ENCODE data around the gene RNU6-8.

RNU6-8 gene

DNA sequence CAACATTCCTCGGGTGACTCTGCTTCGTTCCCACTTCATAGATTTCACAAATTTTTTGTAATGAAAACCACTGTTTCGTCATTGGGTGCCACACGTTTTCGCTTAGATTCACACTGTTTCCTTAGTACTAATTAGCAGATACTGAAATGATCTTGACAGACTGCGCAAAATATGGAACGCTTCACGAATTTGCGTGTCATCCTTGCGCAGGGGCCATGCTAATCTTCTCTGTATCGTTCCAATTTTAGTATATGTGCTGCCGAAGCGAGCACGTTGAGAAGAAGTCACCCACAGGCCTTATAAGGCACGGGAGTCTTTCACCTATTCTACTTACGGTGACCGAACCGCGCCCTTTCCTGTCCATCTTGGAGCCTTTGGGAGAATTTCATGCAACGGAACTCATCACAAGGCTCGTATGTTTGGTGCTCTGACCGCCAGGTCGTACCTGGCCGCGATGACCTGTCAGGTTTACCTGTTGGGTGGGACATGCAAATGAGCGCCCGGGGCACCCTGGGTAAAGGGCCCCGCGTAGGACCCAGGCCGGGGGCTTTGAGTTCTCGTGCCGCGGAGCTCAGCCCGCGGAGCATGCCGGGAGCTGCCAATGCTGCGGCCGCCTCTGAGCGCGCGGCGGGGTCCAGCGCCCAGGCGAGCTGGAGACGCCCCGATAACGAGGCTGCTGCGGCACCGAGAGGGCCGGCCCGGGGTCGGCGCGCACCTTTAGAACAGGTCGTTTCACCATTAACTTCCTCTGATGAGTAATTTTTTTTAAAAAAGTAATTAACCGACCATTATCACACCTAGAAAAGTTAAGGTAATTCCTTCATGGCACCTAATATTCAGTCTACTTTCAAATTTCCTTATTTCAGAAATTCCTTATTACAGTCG, at the start of gene RNU6-8:
Gene RNU6-8, minus strand, starts transcription at position 272 of the 885 bp plus-strand sequence.
- peak; percentile 41 for DNase-seq

DNA sequence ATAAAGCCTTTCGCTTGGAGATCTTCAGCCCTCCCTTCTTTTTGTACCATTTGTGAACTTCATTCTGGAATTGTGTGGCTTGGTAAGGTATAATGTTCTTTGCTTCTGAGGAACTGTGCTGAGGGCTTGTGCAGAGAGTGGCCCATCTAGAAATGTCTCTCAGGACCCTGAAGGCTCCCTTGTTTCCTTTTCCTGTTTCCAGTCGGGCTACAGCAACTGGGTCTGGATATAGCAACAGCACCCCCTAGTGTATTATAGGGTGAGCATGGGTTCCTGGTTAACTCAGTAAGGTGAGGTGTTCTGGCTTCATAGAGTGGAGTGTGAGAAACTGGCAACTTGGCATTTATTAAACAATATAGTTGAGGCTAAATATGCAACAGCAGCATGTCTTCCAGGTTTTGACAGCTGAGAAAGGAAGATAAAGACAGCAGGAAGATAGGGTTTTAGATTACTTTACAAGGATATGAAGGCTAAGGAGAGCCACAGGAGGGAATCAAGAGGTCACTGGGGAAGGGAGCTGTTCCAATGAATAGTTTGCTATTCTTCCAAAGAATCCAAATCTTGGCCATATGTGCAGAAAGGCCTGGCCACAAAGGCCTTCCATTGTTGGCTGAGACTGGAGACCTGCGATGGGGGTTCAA, 49.1 kb upstream of the RNU6-8 start:
- DNase-seq: peak; percentile 32

DNA sequence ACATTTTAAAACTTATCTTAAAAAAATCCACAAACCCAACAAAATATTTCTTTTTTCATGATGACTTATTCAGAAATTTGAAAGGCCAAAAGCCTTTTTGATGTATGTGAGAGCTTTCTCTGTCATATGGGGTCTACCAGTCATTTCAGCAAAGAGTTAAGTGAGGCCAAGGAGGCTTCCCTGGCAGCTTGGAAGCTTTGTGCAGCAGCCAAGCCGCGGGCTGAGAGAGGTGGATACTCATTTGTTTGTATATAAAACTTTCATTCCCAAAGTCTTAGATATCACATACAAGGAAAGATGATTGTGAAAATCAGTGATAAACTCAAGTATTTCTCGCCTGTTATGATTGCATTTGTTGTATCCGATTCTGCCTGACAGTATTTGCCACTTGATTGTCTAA, 48.5 kb upstream of the RNU6-8 start:
- no peak for DNase-seq

DNA sequence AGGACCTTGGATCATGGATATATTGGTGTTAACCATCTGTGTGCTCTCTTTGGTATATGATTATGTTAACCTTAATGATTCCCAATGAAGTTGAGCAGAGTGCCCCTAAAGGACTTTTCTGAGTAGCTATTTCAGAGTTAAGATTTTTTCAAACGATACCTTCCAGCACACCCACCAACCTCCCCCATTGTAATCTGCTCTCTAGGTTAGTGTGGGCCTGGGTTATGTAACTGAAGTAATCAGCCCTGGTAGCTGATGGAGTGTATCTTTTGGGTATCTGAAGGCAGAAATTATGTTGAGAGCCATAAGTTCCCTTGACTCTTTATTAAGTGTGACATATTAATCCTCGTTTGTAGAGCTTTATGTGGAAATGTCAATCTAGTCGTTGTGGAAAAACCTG, 47.6 kb upstream of the RNU6-8 start:
- DNase-seq: no peak

DNA sequence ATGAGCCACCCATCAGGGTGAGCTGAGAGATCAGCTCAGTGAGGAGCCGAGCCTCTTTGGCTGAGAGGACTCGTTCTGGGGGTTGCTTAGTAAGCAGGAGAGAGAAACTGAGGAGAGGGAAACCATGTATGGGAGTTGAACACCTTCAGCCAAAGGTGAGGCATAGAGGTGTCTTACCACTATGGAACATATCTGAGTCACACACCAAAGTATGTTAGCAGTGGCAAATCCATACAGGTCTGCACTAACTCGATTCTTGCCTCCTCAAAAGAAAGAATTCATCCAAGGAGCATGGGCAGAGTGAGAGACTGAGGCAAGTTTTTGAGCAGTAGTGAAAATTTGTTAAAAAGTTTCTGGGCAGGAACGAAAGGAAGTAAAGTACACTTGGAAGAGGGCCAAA, 46.7 kb upstream of the RNU6-8 start:
- no peak for DNase-seq

DNA sequence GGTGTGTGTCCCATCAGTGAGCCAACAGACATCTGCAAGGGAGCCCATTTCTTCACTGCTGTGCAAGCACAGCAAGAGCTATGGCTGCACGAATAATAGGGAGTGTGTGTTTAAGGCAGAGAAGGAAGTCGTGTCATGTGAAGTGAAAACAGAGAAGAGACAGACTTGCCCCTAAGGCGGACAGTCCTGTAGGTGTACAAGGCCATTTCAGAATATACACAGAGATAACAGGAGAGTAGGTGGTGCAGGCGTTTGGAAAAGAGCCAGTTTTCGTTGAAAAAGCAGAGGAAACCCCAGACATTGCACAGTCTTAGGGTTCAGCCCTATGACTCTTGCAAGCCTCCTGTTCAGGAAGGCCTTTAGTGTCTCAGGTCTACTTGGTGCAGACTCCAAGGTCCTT, 46.3 kb upstream of the RNU6-8 start:
- no peak for DNase-seq

DNA sequence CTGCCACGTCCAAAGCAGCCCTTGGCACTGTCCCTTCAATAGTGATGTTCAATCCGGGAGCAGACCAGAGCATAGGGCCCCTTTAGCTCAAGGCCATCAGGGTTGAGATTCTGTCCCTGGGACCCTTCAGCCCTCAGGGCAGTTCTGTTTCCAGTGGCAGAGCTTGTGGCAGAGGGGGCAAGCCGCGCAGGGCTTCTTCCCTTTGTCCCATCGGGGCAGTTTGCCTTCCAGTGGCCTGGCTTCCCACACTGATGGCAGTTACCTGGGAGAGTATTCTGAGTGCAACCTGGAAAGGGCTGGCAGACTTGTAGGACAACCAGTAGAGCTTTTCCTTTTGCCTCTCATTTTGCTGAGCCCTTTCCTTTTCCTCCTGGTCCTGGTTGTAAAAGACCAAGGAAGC, 43.7 kb upstream of the RNU6-8 start:
- DNase-seq: no peak

DNA sequence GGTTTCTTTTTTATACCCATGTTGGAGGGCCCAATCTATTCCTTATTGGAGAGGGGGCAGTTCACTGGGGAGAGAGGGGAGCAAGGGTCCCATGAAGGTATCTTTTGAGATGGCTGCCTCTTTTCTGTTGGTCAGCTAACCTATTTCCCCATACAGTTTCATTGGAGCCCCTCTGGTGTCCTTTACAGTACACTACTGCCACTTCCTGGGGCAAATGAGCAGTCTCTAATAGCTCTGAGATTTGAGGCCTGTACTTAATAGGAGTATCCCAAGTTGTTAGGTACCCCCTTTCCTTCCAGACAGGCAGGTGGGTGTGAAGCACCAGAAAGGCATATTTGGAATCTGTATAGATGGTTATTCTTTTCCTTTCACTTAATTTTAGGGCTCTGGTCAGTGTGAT, 41.3 kb upstream of the RNU6-8 start:
- DNase-seq: no peak

DNA sequence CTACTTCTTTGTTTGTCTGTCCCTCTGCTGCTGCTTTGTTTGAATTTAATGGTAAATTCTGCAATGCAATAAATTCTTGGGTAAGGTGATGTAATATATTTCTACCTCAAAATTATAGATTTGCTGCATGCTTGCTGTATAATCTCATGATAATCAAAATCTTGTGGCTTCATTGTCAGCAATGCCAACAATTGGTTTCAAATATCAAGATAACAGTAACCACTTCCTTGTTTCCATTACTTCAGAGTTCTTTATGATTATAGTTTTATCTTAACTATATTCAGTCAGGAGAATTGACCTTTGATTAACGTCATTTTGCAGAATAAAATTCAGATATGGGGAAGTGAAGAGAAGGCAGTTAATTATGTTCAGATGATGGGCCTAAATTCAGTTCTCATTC, 30.2 kb upstream of the RNU6-8 start:
- DNase-seq: no peak

DNA sequence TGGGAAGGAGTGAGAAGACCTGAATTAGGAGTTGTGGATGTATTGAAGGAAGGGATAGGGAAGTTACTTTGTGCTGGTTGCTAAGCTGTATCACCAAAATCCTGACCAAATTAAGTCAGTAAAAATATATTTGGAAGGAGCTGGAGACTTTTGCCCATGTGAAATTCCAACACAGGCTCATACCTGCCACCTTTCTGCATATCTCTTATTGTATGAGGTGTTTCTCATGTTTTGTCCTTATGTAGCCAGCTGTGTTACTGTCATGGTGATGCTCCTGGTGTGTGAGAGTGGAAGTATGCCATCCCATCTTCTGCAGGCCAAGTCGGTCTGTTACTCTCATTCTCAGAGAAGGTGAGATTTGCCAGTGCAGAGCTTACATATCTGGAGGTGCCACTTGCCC, 29.4 kb upstream of the RNU6-8 start:
- no peak for DNase-seq

DNA sequence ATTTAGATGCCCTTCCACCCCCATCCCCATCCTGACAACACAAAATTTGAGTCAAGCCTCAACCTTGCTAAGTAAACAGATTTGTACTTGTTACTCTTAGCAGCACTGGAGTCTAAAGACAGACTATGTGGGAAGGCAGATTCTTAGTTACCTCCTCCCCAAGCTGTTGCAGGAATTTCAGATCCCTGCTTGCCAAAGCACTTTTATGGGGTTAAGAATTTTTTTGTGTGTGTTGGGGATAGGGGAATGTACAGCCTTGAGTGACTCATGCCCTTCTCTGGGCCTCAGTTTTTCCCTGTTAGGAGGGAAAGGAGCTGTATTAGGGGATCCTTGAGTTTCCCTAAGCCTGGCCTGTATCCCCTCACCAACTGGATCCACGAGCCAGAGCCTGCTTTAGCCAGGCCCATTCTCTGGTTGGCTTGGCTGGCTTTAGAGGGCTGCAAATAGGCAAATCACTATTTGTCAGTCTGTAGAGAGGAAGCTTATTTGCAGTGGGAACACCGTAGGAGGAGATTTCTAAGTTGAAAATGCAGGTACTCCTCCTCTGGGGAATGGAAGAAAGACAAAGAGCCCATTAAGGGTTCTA, 27.7 kb upstream of the RNU6-8 start:
- DNase-seq: no peak

DNA sequence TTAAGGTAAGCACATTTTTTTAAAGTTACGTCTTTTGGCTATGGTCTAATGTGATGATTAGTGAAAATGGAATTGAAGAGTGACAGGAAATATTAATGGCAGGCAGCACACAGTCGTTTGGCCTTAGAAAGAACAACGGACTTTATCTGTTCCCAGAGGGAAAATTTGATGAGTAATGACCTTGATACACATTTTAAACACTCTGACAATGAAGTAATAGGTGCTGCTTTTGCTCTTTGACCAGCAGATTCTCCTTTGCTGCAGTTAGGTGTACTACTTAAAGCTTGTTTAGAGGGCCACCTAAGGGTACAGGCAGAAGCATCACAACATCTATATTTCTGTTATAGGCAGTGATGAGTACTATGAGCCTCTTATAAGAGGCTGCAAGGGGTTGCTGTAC, 27.1 kb upstream of the RNU6-8 start:
- DNase-seq: no peak

DNA sequence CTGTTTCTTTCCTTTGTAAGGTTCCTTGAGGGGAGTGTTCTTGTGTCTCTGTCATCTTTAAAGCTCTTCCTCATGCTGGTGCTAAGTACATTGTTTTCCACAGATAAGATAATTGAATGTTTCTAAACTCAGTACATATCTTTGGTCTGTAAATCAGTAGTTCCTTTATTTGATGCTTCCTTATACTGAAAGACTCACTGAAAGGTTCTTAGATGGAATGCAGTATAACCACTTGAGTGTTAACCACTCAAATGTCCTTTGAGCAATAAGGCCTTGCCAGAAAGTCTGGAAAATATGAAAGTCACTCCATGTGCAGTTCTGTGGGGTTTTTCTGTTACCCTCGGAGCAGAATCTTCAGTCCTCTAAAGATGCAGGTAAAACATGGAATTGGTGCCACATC, 23.0 kb upstream of the RNU6-8 start:
- DNase-seq: no peak

DNA sequence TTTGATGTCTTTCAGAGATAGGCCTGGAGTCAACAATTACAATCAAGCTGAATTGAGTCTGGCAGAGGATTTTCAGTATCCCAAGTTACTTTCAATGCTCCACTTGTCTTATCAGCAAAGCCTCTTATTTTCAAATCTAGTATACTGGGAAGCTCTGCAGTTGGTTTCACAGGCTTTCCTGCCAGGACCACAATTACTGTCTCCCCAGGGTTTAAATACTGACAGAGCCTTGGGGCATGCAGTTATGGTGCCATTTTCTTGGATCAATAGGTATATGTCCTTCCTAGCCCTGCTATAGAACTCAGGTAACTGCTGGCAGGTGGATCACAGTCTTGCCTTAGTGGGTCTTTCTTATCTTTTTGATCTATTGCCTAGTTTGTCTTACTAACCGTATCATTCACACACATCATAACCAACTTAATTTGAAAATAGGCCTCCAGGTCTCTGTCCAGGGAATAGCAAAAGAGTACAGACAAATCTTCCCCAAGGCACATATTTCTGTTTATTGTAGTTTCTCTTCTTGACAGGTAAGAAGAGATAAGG, 22.4 kb upstream of the RNU6-8 start:
- DNase-seq: no peak

DNA sequence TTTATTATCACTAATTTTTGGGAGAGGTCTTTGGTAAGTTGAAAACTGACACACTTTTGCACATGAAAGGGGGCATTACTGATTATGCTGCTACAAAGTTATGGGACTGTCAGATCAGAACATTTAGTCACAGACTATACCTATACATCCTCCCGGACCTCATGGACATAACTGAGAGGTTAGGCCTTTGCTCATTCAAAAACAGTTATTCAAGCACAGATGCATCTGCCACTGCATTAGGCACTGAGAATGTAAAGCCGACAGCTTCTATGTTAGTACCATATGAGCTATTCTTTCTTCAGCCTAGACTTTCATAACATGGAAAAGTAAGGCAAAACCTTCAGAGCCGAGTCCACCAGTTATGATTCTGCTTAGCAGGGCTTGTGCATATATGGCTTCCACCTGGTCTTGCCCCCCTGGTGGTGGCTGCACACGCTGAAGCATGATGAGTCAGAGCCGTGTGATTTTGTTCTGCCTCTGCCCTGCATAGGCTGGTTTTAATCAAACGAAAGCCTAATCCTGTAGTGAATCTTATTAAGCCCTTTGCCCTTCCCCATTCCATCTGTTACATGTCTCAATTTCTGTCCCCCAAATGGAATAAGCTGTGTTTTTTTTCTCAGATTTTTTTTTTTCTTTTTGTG, 21.8 kb upstream of the RNU6-8 start:
- no peak for DNase-seq

DNA sequence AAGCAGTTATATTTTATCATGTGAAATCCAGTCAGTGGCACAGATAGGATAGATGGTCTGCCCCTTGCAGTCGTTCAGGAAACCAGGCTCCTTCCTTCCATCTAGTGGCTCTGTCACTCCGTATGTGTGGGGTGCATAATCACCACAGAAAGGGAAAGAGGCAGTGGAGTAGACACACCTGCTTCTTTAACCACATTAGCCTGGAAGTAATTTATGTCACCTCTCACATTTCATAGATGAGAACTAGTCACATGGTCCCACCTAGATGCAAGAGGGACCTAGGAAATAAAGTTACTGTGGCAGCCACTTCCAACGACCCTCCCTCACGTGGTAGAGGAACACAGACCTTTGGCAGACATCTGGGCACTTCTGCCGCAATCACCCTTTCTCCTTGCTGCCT, 14.2 kb upstream of the RNU6-8 start:
- DNase-seq: peak; percentile 82

DNA sequence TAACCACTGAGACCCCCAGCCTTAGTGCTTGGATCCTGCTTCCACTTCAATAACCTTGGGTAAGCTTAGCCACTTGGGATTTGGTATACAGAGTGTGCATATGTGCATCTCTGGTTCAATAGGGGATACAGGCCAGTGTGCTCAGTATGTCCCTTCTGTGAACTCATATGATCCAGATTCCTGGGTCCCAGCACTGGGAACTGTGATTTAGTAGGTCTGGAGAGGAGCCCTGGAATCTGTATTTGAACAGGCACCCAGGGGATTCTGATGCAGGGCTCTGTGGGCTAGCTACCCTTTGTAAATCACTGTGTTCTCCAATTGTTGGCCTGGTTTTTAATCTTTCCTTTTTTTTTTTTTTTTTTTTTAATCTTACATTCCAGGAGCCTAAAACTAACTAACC, 9.8 kb upstream of the RNU6-8 start:
- no peak for DNase-seq

DNA sequence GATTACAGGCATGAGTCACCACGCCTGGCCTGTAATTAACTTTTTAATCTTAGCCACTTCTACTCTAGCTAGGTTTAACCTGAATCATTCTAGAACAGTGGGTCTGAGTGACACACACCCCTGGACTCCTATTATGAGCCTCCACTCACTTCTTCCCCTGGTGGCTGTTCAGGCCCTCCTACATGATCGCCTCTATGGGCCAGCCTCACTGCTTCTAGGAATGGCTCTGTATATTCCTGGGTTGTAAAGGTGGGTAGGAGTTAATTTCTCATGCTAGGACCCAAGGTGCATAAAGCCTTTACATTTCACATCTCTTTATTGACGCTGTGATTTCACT, 8.0 kb upstream of the RNU6-8 start:
- no peak for DNase-seq

DNA sequence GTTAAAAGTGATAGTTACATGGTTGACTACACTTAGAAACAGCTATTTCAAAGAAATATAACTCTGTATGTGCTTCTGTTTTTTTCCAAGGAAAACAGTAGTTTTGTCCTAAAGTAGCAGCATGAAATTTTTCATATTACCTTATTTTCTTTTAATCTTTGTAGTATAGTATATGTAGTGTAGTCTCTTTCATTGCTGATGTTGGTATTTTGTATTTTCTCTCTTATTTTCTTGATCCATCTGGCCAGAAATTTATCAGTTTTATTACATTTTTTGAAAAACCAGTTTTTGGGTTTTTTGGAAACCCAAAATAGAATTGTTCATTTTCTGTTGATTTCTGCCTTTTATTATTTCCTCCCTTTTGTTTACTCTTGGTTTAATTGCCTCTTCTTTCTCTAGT, 6.4 kb upstream of the RNU6-8 start:
- no peak for DNase-seq

DNA sequence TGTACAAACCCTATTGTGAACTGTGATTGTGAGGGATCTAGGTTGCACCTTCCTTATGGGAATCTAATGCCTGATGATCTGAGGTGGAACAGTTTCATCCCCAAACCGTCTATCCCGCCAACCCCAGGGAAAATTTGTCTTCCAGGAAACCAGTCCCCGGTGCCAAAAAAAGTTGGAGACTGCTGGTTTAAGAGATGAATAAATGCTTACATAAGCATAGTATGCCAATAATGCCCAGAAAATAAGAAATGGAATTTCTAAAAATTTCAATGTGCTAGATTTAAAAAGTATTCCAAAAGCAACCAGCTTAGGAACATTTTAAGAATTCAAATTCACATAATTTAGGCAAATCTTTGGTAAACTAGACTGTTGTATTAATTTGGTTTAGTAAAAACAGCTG, 5.4 kb upstream of the RNU6-8 start:
- no peak for DNase-seq

DNA sequence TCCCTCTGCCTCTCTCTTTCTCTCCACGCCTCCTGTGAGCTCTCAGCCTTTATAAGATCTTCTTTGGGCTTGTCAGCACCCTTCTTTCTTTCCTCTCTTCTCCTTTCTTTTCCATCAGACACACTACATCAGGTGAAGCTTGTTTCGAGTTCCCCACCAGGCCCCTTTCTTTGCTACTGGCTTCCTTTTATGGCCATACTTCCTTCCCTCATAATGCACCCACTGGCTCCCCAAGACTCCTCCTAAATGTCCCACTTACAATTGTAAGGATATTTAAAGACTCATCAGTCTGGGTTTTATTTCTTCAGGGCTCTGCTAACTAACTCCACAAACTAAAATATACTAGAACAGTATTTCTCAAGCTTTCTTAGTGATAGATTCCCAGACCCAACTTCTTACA, 3.5 kb upstream of the RNU6-8 start:
- DNase-seq: no peak

DNA sequence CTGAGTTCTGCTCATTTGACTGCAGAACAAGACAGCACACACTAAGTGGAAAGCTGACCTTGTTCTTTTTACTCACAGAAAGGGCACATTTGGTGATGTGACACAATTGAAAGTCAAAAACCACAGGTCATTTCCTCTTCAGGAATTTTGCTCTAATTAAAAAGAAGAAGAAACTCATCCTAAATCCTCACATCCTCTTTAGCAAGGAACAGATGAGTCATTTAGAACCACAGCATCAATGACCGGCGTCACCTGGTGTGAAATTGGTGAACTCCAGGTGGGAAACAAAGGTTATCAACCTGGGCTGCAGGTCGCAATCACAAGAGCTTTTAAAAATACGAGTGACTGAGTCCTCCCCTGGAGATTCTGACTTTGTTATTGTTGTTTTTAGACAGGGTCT, 2.9 kb upstream of the RNU6-8 start:
- DNase-seq: no peak

DNA sequence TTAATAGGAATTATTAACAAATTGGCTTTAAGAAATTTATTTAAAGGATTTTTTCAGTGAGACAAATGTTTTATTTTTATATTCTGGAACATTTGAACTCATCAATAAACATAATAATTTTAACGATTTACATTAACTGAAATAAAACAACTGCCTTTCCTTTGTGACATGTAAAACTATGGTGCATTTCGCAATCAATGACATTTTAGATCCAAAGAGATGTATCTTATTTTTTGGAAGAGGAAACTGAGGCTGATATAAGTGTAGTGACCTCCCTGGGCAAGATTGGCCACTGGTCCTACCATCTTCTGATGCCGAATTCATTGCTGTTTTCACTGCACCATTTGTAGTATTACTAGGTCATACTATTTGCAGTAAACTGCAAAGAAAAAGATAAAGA, 2.5 kb upstream of the RNU6-8 start:
- no peak for DNase-seq

DNA sequence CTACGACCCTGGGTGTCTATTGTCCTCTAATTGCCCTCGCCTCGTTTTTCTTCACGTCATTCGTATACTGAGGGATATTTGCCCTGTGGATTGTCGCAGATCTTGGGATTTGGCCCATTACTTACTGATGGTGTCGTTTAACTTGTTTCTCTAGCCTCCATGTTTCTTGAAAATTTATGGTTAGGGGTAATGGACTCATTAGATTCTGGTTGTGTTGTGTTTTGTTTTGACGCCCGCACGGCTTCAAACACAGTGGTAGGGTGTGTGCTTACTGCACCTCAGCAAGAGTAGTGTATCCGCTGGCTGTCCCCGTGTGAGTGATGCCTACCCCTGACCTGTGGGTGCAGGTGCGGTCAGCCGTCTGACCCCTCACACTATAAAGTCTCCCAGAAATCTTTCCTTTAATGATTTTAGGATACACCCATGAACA, 874 bp upstream of the RNU6-8 start:
- no peak for DNase-seq
